HepG2 (cell line): ENCODE measurements around the gene SBK2. TPM values are rescaled to one million over a fixed set of nuclear protein-coding genes. Genes with fewer than 3 reads are reported as not detected.

Experiments used
- DZIP1 ChIP-seq: sonication (generic); formaldehyde crosslinking; IDR thresholded peaks from 2 replicates; pipeline ENCODE4 v1.5.0; 2020; ENCODE audit warnings: mild to moderate bottlenecking, missing genetic modification reagents
- EHMT2 ChIP-seq: fragments of 200-600 bp; sonication (generic); IDR thresholded peaks from 2 replicates; pipeline ENCODE4 v1.7.0; 2017; ENCODE audit warnings: antibody characterized with exemption, low read depth, low read length, borderline replicate concordance
- ETS1 ChIP-seq: sonication (generic); formaldehyde crosslinking; IDR thresholded peaks from 2 replicates; pipeline ENCODE4 v1.4.0; 2020; ENCODE audit warnings: missing genetic modification reagents
- KLF16 ChIP-seq, 2 experiments: sonication (generic) in 1 of 2; formaldehyde crosslinking in 1 of 2; IDR thresholded peaks; 2 replicates each; pipeline versions ENCODE4 v1.6.1 to v1.8.0; 2016 to 2023; ENCODE audit warnings: missing genetic modification reagents in 2 of 2, missing compliant biosample characterization in 1 of 2
- MEIS1 ChIP-seq: sonication (generic); formaldehyde crosslinking; IDR thresholded peaks from 2 replicates; pipeline ENCODE4 v1.9.0; 2021; ENCODE audit warnings: mild to moderate bottlenecking, missing genetic modification reagents, moderate library complexity, borderline replicate concordance
- NFYC ChIP-seq: IDR thresholded peaks from 2 replicates; pipeline ENCODE4 v1.6.1; 2016; ENCODE audit warnings: missing genetic modification reagents, missing compliant biosample characterization
- NR2F1 ChIP-seq, 2 experiments: fragments of 450-650 bp in 1 of 2; formaldehyde crosslinking in 1 of 2; IDR thresholded peaks; 2 replicates each; pipeline versions ENCODE4 v1.5.0 to v1.6.1; 2016 to 2020; ENCODE audit warnings: mild to moderate bottlenecking in 1 of 2, missing compliant biosample characterization in 1 of 2, missing genetic modification reagents in 1 of 2, moderate library complexity in 1 of 2
- PHF20 ChIP-seq: sonication (generic); formaldehyde crosslinking; IDR thresholded peaks from 2 replicates; pipeline ENCODE4 v1.5.0; 2020; ENCODE audit warnings: mild to moderate bottlenecking, missing genetic modification reagents
- PRMT3 ChIP-seq: sonication (generic); formaldehyde crosslinking; IDR thresholded peaks from 2 replicates; pipeline ENCODE4 v1.8.1; 2022; ENCODE audit warnings: low read depth, mild to moderate bottlenecking, moderate library complexity, missing genetic modification reagents, borderline replicate concordance
- RXRB ChIP-seq: IDR thresholded peaks from 2 replicates; pipeline ENCODE4 v1.6.1; 2016; ENCODE audit warnings: borderline replicate concordance, missing genetic modification reagents, missing compliant biosample characterization
- TBL1XR1 ChIP-seq: fragments of 150-350 bp; IDR thresholded peaks from 2 replicates; pipeline ENCODE4 v1.6.1; 2014; ENCODE audit warnings: borderline replicate concordance, low read length; ENCODE audit not compliant: partially characterized antibody
- THAP11 ChIP-seq: IDR thresholded peaks from 2 replicates; pipeline ENCODE4 v1.6.1; 2016; ENCODE audit warnings: missing biosample characterization, missing genetic modification reagents
- ZBTB33 ChIP-seq: sonication (generic); formaldehyde crosslinking; IDR thresholded peaks from 2 replicates; pipeline ENCODE4 v1.4.0; 2020; ENCODE audit warnings: missing genetic modification reagents
- ZBTB7B ChIP-seq: sonication (generic); formaldehyde crosslinking; IDR thresholded peaks from 2 replicates; pipeline ENCODE4 v1.4.0; 2020; ENCODE audit warnings: missing genetic modification reagents
- ZKSCAN1 ChIP-seq: fragments of 150-350 bp; IDR thresholded peaks from 2 replicates; pipeline ENCODE4 v1.6.1; 2014; ENCODE audit warnings: low read length
- ZNF121 ChIP-seq: sonication (generic); formaldehyde crosslinking; IDR thresholded peaks from 2 replicates; pipeline ENCODE4 v1.5.0; 2020; ENCODE audit warnings: mild to moderate bottlenecking, missing genetic modification reagents
- ZNF263 ChIP-seq: sonication (generic); formaldehyde crosslinking; IDR thresholded peaks from 2 replicates; pipeline ENCODE4 v1.4.0; 2020; ENCODE audit warnings: missing genetic modification reagents
- ZNF629 ChIP-seq: sonication (generic); formaldehyde crosslinking; conservative IDR thresholded peaks from 2 replicates; pipeline ENCODE4 v1.5.0; 2020; ENCODE audit warnings: missing genetic modification reagents
- ZNF639 ChIP-seq: conservative IDR thresholded peaks from 2 replicates; pipeline ENCODE4 v1.6.1; 2018; ENCODE audit warnings: missing genetic modification reagents
- ZNF660 ChIP-seq: sonication (generic); formaldehyde crosslinking; IDR thresholded peaks from 2 replicates; pipeline ENCODE4 v1.5.1; 2020; ENCODE audit warnings: mild to moderate bottlenecking, low read depth, missing genetic modification reagents, borderline replicate concordance
- ZNF788 ChIP-seq: sonication (generic); formaldehyde crosslinking; IDR thresholded peaks from 2 replicates; pipeline ENCODE4 v1.5.0; 2020; ENCODE audit warnings: mild to moderate bottlenecking, missing genetic modification reagents, borderline replicate concordance
- polyA plus RNA-seq, 8 experiments: library from polyadenylated mRNA; depleted of rRNA in 3 of 8; stranded (reverse) in 7 of 8; unstranded in 1 of 8; fragments of >200 nt; fragmentation: Illumina TruSeq in 4 of 8; extraction: Trizol in 4 of 8; gene quantifications; 2 replicates each; pipeline versions ENCODE4 v1.2.1 to v1.2.3, GENCODE V29; 2011 to 2016; ENCODE audit warnings: low read depth in 4 of 8, missing spikeins in 1 of 8, mixed read lengths in 1 of 8; ENCODE audit not compliant: insufficient read depth in 1 of 8
- total RNA-seq, 5 experiments: library from RNA; depleted of rRNA; stranded (reverse); fragments of >200 nt; fragmentation: Illumina TruSeq; extraction: Trizol; gene quantifications; 2 replicates each; pipeline ENCODE4 v1.2.3, GENCODE V29; 2016; ENCODE audit warnings: low read depth in 1 of 5

The SBK2 gene
- total and polyA plus RNA-seq, 2 of the 13 experiments (the other 11 are each of a cell fraction or from before 2014, with no cell fraction given): 0.24 TPM; not detected in 1

DNA sequence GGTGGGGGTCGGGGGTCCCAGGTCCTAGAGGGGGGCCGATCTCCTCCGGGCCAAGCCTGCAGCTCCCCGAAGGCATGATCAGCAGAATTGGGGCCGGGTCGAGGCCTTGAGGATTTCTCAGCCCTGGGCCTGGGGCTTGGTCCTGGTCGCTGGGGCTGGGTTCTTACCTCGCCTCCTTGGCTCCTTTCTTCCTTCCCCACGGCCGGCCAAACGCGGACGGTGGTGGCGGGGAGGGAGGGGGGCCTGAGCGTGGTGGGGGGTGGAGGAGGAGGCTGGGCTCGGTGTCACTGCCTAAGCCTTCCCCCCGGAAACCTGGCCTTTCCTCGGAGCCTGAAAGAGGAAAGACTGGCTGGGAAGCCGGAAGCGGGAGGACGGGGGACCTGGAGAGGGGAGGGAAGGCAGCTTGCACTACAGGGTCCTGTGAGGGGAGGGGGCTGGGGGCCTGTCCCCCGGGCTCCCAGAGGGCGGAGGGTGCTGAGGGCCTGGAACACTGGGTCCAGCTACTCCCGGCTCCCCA, 43.8 kb upstream of the SBK2 start, which contains the start of gene ZNF579 (continued):
- 0 out of 2 replicates have a peak, but pooled peaks have one; percentile 34 for TF ChIP-seq ETS1
- 0 out of 2 replicates have a peak, but pooled peaks have one; percentile 45 for TF ChIP-seq MEIS1 (CRISPR knock-in tag)
- TF ChIP-seq ZNF639 (CRISPR knock-in tag): peak; percentile 77; the same call in 1 of the 2 replicates
- TF ChIP-seq ZNF263 (CRISPR knock-in tag): peak; percentile 69
- 0 out of 2 replicates have a peak, but pooled peaks have one; percentile 7 for TF ChIP-seq ZBTB33
- TF ChIP-seq ZNF788 (CRISPR knock-in tag): 0 out of 2 replicates have a peak, but pooled peaks have one; percentile 43
- TF ChIP-seq KLF16 (CRISPR knock-in tag; IDR thresholded peaks at IDR 0.05): peak in 1 of 2 experiments; percentile 12; a peak in 1 of 4 replicates
- TF ChIP-seq ZNF121 (CRISPR knock-in tag): peak; percentile 47; the same call in 1 of the 2 replicates
- peak; percentile 89 for TF ChIP-seq THAP11 (CRISPR knock-in tag)
- TF ChIP-seq NFYC (CRISPR knock-in tag): no peak
- TF ChIP-seq PHF20 (CRISPR knock-in tag): peak; percentile 92
- TF ChIP-seq PRMT3 (CRISPR knock-in tag): peak; percentile 10; the same call in 1 of the 2 replicates
- TF ChIP-seq RXRB: 0 out of 2 replicates have a peak, but pooled peaks have one; percentile 24
- TF ChIP-seq DZIP1: no peak
- TF ChIP-seq TBL1XR1: no peak
- peak; percentile 41; the same call in 1 of the 2 replicates for TF ChIP-seq ZKSCAN1
- TF ChIP-seq ZNF629: 0 out of 2 replicates have a peak, but pooled peaks have one; percentile 12
- TF ChIP-seq ZNF660 (CRISPR knock-in tag): no peak
- TF ChIP-seq NR2F1 (CRISPR knock-in tag; IDR thresholded peaks at IDR 0.05): no peak
- 0 out of 2 replicates have a peak, but pooled peaks have one; percentile 15 for TF ChIP-seq ZBTB7B (CRISPR knock-in tag)
- TF ChIP-seq EHMT2: peak; percentile 5; the same call in 1 of the 2 replicates
